ENCODE data around the gene KLHL30. TPM values are rescaled to one million over a fixed set of nuclear protein-coding genes. Genes with fewer than 3 reads are reported as not detected.

The KLHL30 gene
- total RNA-seq, 1 donor from 2014 or later, result not detected

GRCh38 chr2:238117199-238118154, 21.0 kb upstream of the KLHL30 start:
- DNase-seq (ENCODE audit: low read depth in 2 of 2), result no peak

GRCh38 chr2:238119756-238120462, 18.6 kb upstream of the KLHL30 start:
- DNase-seq (ENCODE audit: low read depth in 2 of 2), result no peak

- DNase-seq (ENCODE audit: low read depth in 2 of 2), result peak in 1 of 2 donors; percentile 14
Observed at GRCh38 chr2:238120463-238121298, 17.8 kb upstream of the KLHL30 start.

- DNase-seq (ENCODE audit: low read depth in 2 of 2), result no peak
Observed at GRCh38 chr2:238121511-238122286, 16.8 kb upstream of the KLHL30 start.

GRCh38 chr2:238122287-238123217, 15.9 kb upstream of the KLHL30 start:
- DNase-seq (ENCODE audit: low read depth in 2 of 2), result no peak

GRCh38 chr2:238123218-238123971, 15.1 kb upstream of the KLHL30 start:
- no peak for DNase-seq (ENCODE audit: low read depth in 2 of 2)

- no peak for DNase-seq (ENCODE audit: low read depth in 2 of 2)
Observed at GRCh38 chr2:238123991-238124470, 14.4 kb upstream of the KLHL30 start.

GRCh38 chr2:238124488-238125126, 13.9 kb upstream of the KLHL30 start:
- DNase-seq (ENCODE audit: low read depth in 2 of 2), result no peak

GRCh38 chr2:238125127-238125885, 13.2 kb upstream of the KLHL30 start:
- no peak for DNase-seq (ENCODE audit: low read depth in 2 of 2)

- DNase-seq (ENCODE audit: low read depth in 2 of 2), result no peak
Observed at GRCh38 chr2:238126338-238126737, 12.1 kb upstream of the KLHL30 start.

- DNase-seq (ENCODE audit: low read depth in 2 of 2), result no peak
Observed at GRCh38 chr2:238126775-238127164, 11.7 kb upstream of the KLHL30 start.

GRCh38 chr2:238127165-238128060, 11.1 kb upstream of the KLHL30 start:
- no peak for DNase-seq (ENCODE audit: low read depth in 2 of 2)

- DNase-seq (ENCODE audit: low read depth in 2 of 2), result no peak
Observed at GRCh38 chr2:238128061-238128440, 10.4 kb upstream of the KLHL30 start.

GRCh38 chr2:238128534-238129001, 9.9 kb upstream of the KLHL30 start:
- no peak for DNase-seq (ENCODE audit: low read depth in 2 of 2)

- DNase-seq (ENCODE audit: low read depth in 2 of 2), result no peak
Observed at GRCh38 chr2:238129166-238130010, 9.1 kb upstream of the KLHL30 start.

All from dermis microvascular lymphatic vessel endothelial cell (primary cell).